Heart left ventricle (tissue), 13 donors: ENCODE data around the gene PALD1.

Experiments
- CTCF ChIP-seq, 12 donors: fragments of 200-600 bp; sonication (generic) in 4 of 12; IDR thresholded peaks; one replicate each; pipeline versions ENCODE4 v1.5.0 to v1.8.0; 2018 to 2022; ENCODE audit warnings: antibody characterized with exemption in 12 of 12, mild to moderate bottlenecking in 5 of 12
- POLR2A ChIP-seq, 2 donors: fragments of 450-650 bp; IDR thresholded peaks; one replicate each; pipeline ENCODE4 v1.6.1; 2017; ENCODE audit warnings: antibody characterized with exemption in 2 of 2, mild to moderate bottlenecking in 2 of 2, moderate library complexity in 2 of 2
- donor health status: ischemic (EF 13 %, LVEDD 7.1; RV severe dilation, severe dysfunction).
- donor health status: DM: no; HTN: yes; CAD: no.
- donor health status: DM: no; HTN: no; CAD: no.
- donor health status: ischemic (EF 25% LVEDD 6.9; RV normal size, moderate dysfunction).
- donor health status: ischemic (EF 25% LVEDD 5.7; RV mildly dilated, moderate dysfunction).
- donor health status: ischemic (EF 35%, LVEDD 5.7; RV mildly dilated, moderate dysfunction).
- donor health status: nonischemic (EF 11% LVEDD 7.7; RV severe dilation, severe dysfunction).
- donor health status: DM: yes; HTN: yes; CAD: no.
- donor health status: PGD.
- donor health status: ischemic (EF 29% LVEDD 5.4; RV normal size, mild dysfunction).
- donor health status: nonischemic (EF 23%, LVEDD 6.1; RV moderate dilation, normal function).

GRCh38 chr10:70601746-70602145 lies 123.2 kb downstream of the PALD1 start:
- TF ChIP-seq CTCF (IDR thresholded peaks at IDR 0.05) (no peak), POLR2A (IDR thresholded peaks at IDR 0.05) (no peak)
